Measurements from ENCODE around the gene ZBTB26. TPM values are rescaled to one million over a fixed set of nuclear protein-coding genes. Genes with fewer than 3 reads are reported as not detected.

ZBTB26 gene, protein sequence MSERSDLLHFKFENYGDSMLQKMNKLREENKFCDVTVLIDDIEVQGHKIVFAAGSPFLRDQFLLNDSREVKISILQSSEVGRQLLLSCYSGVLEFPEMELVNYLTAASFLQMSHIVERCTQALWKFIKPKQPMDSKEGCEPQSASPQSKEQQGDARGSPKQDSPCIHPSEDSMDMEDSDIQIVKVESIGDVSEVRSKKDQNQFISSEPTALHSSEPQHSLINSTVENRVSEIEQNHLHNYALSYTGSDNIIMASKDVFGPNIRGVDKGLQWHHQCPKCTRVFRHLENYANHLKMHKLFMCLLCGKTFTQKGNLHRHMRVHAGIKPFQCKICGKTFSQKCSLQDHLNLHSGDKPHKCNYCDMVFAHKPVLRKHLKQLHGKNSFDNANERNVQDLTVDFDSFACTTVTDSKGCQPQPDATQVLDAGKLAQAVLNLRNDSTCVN
- total RNA-seq (2022), result 5.8 and 6.7 TPM in 2 replicates
- Bru-seq, nascent RNA, result percentile 73 among the genes with signal in this experiment
- percentile 61 among the genes with signal in this experiment for BruChase-seq, experiment 1, labeled RNA remaining after a 6-hour chase
- BruChase-seq, experiment 2, labeled RNA remaining after a 2-hour chase, result percentile 64 among the genes with signal in this experiment
- long read RNA-seq, full-length matches to known transcripts, result 2 of 3 reads
- long read RNA-seq, partial matches to known transcripts, result 0 of 3 reads
- long read RNA-seq, other reads (novel, unspliced or antisense), result 1 of 3 reads

DNA sequence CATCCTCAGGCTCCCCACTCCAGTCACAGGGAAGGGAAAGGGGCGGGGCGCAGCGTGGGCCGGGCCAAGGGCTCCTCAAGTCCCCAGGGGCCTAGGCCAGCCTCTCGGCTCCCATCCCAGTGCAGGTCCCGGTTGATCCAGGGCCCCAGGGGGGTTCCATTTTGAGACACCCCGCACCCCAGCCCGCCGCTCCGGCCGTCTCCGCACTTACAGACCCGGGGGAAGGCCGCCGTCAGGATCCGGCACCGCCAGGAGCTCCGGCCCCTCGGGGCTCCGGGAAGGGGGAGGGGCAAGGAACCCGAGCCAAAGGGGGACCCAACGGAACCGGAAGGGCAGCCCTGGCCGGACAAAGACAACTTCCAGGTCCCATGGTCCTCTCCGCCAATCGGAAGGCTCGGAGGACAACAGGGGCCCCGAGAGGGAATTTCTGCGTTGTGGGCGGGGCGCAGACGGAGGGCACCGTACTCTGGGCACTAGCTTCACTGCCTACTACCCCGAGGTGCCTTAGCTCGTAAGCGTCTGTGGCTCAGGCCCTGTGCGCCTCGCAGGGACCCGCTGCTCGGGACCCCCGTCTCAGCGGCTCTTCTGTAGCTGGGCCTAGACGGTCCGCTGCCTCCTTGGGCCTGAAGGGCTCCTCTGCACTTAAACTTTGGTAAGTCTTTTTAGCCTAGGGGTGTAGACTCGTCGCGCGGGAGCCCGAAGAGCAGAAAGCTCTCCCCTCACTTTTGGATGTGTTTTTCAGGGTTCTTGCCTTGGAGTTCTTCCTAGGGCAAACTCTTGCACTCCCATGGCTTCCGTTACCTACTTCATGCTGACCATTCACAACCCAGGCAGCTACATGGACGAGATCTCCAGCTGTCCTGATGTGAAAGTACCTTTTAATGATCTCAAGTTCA lies at the start of gene ZBTB26:
Gene ZBTB26 (minus strand): TSS at position 287 of the 896 bp plus-strand sequence. CDS start 11,578 bp downstream, outside the sequence.
- H3K36me3 Mint-ChIP-seq (ENCODE audit: insufficient read depth, unreplicated experiment), result no peaks in the 10 kb centered on the region
- intact Hi-C loops (cut with micrococcal nuclease; ENCODE audit: unreplicated experiment), result loop anchor here (1.0 kb wide), 1 partner anchor 60 kb away; no protein-coding TSS in a partner anchor
- no peaks in the 10 kb centered on the region for H3K4me1 Mint-ChIP-seq (ENCODE audit: low read depth, unreplicated experiment)
- no peaks in the 10 kb centered on the region for H3K27me3 Mint-ChIP-seq (ENCODE audit: unreplicated experiment)
- no peak within 1 kb of the TSS for H3K4me3 Mint-ChIP-seq (ENCODE audit: low read depth, unreplicated experiment)
- no peaks in the 10 kb centered on the region for H3K9me3 Mint-ChIP-seq (ENCODE audit: low read depth, unreplicated experiment)
- H3K27ac Mint-ChIP-seq (ENCODE audit: unreplicated experiment), result peak within 1 kb of the TSS; percentile 92
- CTCF ChIA-PET, result interaction anchor here (0.8 to 1.7 kb wide), 4 partner anchors 9 to 60 kb away, joined by 5 to 7 read pairs (median 6); partner anchors contain the start of gene RABGAP1
- DNase-seq, result peak; percentile 90
- TF ChIP-seq, protein P1, sequence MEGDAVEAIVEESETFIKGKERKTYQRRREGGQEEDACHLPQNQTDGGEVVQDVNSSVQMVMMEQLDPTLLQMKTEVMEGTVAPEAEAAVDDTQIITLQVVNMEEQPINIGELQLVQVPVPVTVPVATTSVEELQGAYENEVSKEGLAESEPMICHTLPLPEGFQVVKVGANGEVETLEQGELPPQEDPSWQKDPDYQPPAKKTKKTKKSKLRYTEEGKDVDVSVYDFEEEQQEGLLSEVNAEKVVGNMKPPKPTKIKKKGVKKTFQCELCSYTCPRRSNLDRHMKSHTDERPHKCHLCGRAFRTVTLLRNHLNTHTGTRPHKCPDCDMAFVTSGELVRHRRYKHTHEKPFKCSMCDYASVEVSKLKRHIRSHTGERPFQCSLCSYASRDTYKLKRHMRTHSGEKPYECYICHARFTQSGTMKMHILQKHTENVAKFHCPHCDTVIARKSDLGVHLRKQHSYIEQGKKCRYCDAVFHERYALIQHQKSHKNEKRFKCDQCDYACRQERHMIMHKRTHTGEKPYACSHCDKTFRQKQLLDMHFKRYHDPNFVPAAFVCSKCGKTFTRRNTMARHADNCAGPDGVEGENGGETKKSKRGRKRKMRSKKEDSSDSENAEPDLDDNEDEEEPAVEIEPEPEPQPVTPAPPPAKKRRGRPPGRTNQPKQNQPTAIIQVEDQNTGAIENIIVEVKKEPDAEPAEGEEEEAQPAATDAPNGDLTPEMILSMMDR (IDR thresholded peaks at IDR 0.05; ENCODE audit: unreplicated experiment), result no peak
- BruUV-seq (replicated peaks), result no TSS peak

DNA sequence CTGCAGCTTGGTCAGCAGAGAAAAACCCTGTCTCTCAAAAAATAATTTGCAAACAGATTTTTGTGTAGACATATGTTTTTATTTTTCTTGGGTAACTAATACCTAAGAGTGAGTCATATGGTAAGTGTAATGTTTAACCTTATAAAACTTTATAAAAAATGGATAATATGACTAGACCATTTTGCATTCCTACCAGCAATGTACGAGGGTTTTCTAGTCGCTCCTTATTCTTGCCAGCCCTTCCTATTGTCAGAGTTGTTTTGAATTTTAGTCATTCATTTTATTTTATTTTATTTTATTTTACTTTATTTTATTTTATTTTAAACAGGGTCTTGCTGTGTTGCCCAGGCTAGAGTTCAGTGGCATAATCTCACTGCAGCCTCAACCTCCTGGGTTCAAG lies 47.3 kb upstream of the ZBTB26 start:
- no peaks in the 10 kb centered on the region for H3K9me3 Mint-ChIP-seq (ENCODE audit: low read depth, unreplicated experiment)
- no peaks in the 10 kb centered on the region for H3K4me1 Mint-ChIP-seq (ENCODE audit: low read depth, unreplicated experiment)
- no TSS peak for BruUV-seq (replicated peaks)
- no peak overlapping the region for H3K27ac Mint-ChIP-seq (ENCODE audit: unreplicated experiment)
- intact Hi-C loops (cut with micrococcal nuclease; ENCODE audit: unreplicated experiment), result no loop called here
- DNase-seq, result no peak
- CTCF ChIA-PET, result no interaction called here
- TF ChIP-seq, protein P1 (IDR thresholded peaks at IDR 0.05; ENCODE audit: unreplicated experiment), result no peak
- no peaks in the 10 kb centered on the region for H3K27me3 Mint-ChIP-seq (ENCODE audit: unreplicated experiment)
- H3K36me3 Mint-ChIP-seq (ENCODE audit: insufficient read depth, unreplicated experiment), result peaks cover 4% of the 10 kb centered on the region
- no peak overlapping the region for H3K4me3 Mint-ChIP-seq (ENCODE audit: low read depth, unreplicated experiment)

DNA sequence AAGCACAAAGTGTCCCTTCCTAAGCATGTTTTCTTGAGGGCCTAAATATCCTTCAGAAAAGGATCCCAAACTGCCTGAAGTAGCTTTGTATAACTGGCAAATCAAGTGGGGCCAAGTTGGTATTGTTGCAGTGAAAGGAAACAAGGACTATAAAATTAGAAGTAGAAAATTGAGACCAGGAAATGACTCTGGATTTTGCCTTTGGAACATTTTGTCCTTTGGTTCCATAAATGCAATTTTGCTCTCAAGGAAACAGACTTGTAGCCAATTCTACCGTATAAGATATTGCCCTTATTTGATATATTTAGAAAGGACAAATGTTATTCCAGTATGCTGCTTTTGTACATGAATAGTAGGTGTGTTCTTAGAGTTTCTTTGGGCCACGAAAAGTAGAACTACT lies 43.9 kb upstream of the ZBTB26 start:
- Mint-ChIP-seq H3K4me3 (ENCODE audit: low read depth, unreplicated experiment) (no peak overlapping the region), H3K4me1 (ENCODE audit: low read depth, unreplicated experiment) (no peaks in the 10 kb centered on the region), H3K9me3 (ENCODE audit: low read depth, unreplicated experiment) (no peaks in the 10 kb centered on the region), H3K27me3 (ENCODE audit: unreplicated experiment) (no peaks in the 10 kb centered on the region), H3K36me3 (ENCODE audit: insufficient read depth, unreplicated experiment) (peaks cover 4% of the 10 kb centered on the region), H3K27ac (ENCODE audit: unreplicated experiment) (no peak overlapping the region)
- CTCF ChIA-PET, result no interaction called here
- intact Hi-C loops (cut with micrococcal nuclease; ENCODE audit: unreplicated experiment), result no loop called here
- DNase-seq, result no peak
- TF ChIP-seq, protein P1 (IDR thresholded peaks at IDR 0.05; ENCODE audit: unreplicated experiment), result no peak
- no TSS peak for BruUV-seq (replicated peaks)

DNA sequence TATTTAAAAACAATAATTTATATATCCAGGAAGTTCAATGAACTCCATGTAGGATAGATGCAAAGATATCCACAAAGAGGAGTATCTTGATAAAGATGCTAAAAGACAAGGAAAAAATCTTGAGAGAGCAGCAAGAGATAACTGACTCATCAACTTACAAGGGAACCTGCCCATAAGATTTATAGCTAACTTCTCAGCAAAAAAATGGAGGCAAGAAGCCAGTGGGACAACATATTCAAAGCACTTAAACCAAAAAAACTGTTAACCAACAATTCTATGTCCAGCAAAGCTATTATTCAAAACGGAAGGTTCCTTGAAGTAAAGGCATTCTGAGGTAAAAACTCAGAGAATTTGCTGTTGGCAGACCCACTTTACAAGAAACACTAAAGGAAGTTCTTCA lies 29.8 kb upstream of the ZBTB26 start:
- H3K9me3 Mint-ChIP-seq (ENCODE audit: low read depth, unreplicated experiment), result no peaks in the 10 kb centered on the region

More for the DNA sequence above, 29.8 kb upstream of the ZBTB26 start:
- TF ChIP-seq, protein P1 (IDR thresholded peaks at IDR 0.05; ENCODE audit: unreplicated experiment), result no peak
- no TSS peak for BruUV-seq (replicated peaks)
- no peaks in the 10 kb centered on the region for H3K4me1 Mint-ChIP-seq (ENCODE audit: low read depth, unreplicated experiment)
- H3K27ac Mint-ChIP-seq (ENCODE audit: unreplicated experiment), result no peak overlapping the region
- H3K4me3 Mint-ChIP-seq (ENCODE audit: low read depth, unreplicated experiment), result no peak overlapping the region
- H3K27me3 Mint-ChIP-seq (ENCODE audit: unreplicated experiment), result no peaks in the 10 kb centered on the region
- DNase-seq, result no peak
- peaks cover 3% of the 10 kb centered on the region for H3K36me3 Mint-ChIP-seq (ENCODE audit: insufficient read depth, unreplicated experiment)
- intact Hi-C loops (cut with micrococcal nuclease; ENCODE audit: unreplicated experiment), result no loop called here
- CTCF ChIA-PET, result no interaction called here
